ENCODE results near the gene SLC12A6.
A peak's percentile ranks its signal among the peaks of the same experiment; 100 is the strongest.
"Not testable (repeated sequence)": the region's sequence is repeated elsewhere in the genome, so short reads cannot be mapped to it uniquely, and the experiment has no call there.

SLC12A6 gene

GRCh38 chr15:34358948-34359347, 21.4 kb upstream of the SLC12A6 start:
- FAIRE-seq, result no peak
- DNase-seq (ENCODE audit: insufficient read length, low spot score), result no peak

DNA sequence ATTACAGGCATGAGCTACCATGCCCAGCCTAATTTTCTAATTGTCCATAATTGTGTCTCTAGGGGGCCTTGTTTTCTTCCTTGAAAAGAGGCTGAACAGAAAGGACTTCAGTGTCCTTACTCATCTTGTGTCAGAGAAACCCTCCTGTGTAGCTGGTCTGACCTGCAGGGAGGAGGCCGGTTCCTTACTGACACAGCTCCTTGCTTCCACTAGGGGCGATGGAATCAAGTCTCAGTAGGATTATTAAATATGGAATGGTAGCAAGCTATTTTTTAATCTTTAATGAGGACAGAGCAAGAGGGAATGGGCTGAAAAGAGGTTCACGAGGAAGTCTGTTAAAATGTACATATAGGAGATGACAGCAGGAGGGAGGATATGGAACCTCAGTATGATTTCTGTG, 20.8 kb upstream of the SLC12A6 start:
- FAIRE-seq, result no peak
- DNase-seq (ENCODE audit: insufficient read length, low spot score), result no peak

- no peak for FAIRE-seq
Measured at GRCh38 chr15:34357653-34358052, 20.1 kb upstream of the SLC12A6 start.

DNA sequence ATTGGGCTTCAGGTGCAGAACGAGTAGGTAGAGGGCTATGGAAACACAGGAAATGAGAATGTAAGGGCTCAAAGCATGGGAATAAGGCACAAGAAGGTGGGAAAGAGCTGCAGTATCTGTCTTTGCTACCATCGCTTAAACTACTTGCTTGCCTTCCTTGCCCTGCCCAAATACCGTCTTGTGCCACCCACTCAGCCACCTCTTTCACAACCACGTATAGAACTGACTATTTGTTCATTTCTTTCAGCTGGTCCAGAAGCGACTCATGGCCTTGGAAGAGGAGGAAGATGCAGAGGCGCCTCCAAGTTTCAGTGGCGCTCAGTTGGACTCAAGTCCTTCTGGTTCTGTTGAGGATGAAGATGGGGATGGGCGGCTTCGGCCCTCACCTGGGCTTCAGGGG, 17.7 kb upstream of the SLC12A6 start:
- FAIRE-seq (no peak), DNase-seq (ENCODE audit: insufficient read length, low spot score) (no peak)

More at GRCh38 chr15:34357653-34358052, 20.1 kb upstream of the SLC12A6 start:
- DNase-seq (ENCODE audit: insufficient read length, low spot score), result no peak

- no peak for DNase-seq (ENCODE audit: insufficient read length, low spot score)
- FAIRE-seq, result no peak
Measured at GRCh38 chr15:34354286-34354685, 16.7 kb upstream of the SLC12A6 start.

DNA sequence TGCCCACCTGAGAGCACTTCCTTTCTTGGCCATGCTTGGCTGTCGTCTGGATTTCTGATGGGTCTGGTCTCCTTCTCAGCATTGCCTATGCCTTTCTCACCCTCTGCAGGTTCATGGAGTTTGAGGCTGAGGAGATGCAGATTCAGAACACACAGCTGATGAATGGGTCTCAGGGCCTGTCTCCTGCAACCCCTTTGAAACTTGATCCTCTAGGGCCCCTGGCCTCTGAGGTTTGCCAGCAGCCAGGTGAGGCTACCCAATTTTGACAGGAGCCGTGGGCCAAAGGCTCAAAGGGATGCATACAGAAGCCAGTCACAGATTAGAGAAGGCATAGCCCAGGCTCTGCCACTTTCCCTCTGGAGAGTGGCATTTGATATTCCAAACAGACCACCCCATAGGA, 16.0 kb upstream of the SLC12A6 start:
- DNase-seq (ENCODE audit: insufficient read length, low spot score) (no peak), FAIRE-seq (no peak)

DNA sequence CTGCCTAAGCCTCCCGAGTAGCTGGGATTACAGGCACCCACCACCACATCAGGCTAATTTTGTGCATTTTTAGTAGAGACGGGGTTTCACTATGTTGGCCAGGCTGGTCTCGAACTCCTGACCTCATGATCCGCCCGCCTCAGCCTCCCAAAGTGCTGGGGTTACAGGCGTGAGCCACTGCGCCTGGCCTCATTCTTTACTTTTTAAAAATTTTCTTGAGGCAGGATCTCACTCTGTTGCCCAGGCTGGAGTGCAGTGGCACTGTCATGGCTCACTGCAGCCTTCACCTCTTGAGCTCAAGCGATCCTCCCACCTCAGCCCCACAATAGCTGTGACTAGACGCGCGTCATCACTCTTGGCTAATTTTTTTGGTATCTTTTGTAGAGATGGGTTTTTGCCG, 15.4 kb upstream of the SLC12A6 start:
- not testable (repeated sequence) for DNase-seq (ENCODE audit: insufficient read length, low spot score); FAIRE-seq

DNA sequence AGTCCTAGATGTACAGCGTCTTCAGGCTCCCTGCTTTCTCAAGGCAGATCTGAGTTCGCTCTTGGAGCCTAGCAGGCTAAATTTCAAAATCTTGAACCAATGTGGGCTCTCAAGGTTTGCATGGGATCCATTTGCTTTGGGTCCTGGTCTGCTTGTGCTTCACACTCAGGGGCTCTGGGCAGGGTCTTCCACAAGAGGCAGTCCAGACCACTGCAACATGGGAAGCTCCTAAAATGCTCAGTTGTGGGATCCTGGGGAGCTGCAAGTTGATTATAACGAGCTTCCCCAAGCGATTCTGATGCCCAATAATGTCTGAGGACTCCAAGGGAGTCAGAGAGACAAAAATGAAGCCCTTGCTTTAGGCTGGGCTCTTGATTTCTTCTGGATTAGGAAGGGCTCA, 12.2 kb upstream of the SLC12A6 start:
- FAIRE-seq (no peak), DNase-seq (ENCODE audit: insufficient read length, low spot score) (no peak)

DNA sequence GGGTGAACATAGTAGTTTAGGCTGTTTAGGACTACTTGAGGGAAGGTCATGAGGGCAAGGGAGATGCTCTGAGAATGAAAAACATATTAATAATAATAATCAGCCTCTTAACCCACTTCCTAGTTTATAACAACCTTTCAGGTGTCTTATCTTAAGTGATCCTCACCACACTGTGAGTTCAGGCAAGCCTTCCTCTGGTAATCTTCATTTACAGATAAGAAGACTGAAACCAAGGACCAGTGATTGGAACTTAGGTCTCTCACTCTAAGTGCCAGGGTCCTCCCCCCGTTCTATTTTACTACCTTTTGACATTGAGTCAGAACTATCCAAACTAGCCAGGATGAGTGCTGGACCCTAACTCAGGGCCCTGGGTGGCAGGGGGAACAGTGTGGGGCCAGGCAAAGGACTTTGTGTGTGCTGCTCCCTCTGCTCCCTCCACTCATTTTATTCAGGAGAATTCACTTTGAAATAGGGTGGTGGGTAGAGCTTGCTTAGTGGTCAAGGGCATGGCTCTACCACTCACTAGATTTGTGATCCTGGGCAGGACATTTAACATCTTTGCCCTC, 11.2 kb upstream of the SLC12A6 start:
- DNase-seq (ENCODE audit: insufficient read length, low spot score) (no peak), FAIRE-seq (no peak)

GRCh38 chr15:34347951-34348638, 10.5 kb upstream of the SLC12A6 start:
- DNase-seq (ENCODE audit: insufficient read length, low spot score), result no peak

DNA sequence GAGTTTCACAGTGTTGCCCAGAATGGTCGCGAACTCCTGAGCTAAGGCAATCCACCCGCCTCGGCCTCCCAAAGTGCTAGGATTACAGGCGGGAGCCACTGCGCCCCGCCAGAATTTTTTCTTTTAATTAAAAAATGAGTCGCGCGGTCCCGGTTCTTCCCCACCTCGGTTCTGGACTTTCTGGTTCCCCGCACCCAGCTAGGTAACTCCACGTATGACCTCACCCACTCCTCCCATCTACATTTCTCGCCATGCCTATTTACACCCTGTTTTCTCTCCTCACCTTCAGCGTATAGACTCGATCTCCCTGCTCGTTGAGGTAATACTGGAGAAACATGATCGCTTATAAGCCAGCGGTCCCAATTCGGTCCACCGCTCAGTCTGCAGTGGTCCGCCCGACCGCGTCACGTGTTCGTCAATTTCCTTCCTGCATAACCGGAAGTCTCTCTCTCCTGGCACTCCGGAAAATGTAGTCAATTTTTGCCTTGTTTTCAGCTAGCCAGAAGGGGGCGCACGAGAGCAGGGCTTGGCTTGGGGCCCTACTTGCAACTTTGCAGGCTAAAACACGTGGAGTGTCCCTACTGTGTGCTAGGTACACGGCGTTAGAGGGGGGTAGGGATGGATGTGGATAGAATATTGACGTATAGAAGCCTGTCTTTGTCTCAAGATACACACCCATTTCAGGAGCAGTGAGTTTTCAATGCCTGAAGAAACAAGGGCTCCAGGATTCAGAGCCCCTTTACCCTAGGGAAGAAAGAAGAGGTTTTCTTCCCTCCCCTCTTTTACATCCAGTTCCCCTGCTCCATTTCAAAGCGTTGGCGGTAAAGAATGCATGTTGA, 5.4 kb upstream of the SLC12A6 start, which contains the start of the genes NOP10 and NUTM1:
NOP10 (minus strand) TSS at position 400 of the 839 bp plus-strand sequence; CDS start at position 337, 63 bp downstream.
NUTM1 (plus strand) TSS at position 579 of the 839 bp plus-strand sequence. CDS start 382 bp downstream, outside the sequence.
- FAIRE-seq, result no peak
- peak; percentile 84 for DNase-seq (ENCODE audit: insufficient read length, low spot score)

More at GRCh38 chr15:34347951-34348638, 10.5 kb upstream of the SLC12A6 start:
- FAIRE-seq, result no peak

GRCh38 chr15:34342213-34342736, 4.7 kb upstream of the SLC12A6 start:
- DNase-seq (ENCODE audit: insufficient read length, low spot score); FAIRE-seq: not testable (repeated sequence)

- no peak for FAIRE-seq
- DNase-seq (ENCODE audit: insufficient read length, low spot score), result no peak
Measured at GRCh38 chr15:34341381-34342212, 4.0 kb upstream of the SLC12A6 start.

DNA sequence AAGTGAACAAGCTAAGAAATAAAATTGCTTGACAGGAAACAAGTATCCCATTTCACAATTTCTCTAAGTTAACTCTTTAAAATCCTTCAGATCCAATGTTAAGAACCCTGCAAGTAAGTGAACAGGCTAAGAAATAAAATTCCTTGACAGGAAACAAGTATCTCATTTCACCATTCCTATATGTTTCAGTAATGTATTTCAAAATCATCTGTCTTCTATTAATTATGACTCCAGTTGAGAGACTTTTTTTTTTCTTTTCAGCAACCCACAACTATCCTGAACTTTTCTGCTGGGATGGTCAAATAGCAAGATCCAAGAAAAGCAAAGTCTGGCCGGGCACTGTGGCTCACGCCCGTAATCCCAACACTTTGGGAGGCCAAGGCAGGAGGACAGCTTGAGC, 2.4 kb upstream of the SLC12A6 start:
- FAIRE-seq, result no peak
- no peak for DNase-seq (ENCODE audit: insufficient read length, low spot score)

- no peak for DNase-seq (ENCODE audit: insufficient read length, low spot score)
- no peak for FAIRE-seq
Measured at GRCh38 chr15:34338347-34338746, 766 bp upstream of the SLC12A6 start.

- DNase-seq (ENCODE audit: insufficient read length, low spot score) (no peak), FAIRE-seq (peak; percentile 33)
Measured at GRCh38 chr15:34336991-34337556, 507 bp downstream of the SLC12A6 start.

DNA sequence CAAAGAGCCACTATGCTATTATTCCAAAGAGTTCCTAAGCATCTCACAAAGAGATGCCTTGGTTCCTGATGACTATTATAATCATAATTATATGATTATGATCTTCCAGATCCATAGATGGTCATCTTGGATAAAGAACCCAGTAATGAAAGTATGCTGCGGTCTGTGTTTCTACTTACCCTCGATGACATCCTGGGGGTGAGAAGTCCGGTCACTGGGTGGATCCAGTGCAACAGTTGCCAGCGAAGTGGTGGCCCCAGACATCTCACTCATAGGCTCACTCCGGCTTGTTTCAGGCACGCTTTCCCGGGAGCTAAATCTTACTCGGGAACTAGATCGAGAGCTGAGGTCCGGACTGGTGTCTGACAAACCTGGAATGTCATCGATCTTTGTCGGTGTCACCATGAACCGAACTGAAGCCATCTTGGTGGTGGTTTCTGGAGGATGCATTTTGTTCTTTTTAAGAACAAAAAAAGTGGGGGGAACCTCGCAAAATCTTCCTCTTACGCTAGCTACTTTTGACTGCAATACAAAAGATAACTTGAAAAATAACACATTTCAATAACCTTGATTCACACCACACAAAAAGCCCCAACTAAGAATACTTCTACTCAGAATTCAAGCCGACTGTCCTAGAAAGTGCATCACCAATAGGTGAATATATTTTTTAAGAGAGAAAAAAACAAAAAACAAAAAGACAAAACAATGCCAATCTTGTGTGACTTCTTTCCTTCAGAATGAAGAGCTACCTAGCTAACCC, 1.2 kb downstream of the SLC12A6 start:
- DNase-seq (ENCODE audit: insufficient read length, low spot score) (no peak), FAIRE-seq (no peak)

DNA sequence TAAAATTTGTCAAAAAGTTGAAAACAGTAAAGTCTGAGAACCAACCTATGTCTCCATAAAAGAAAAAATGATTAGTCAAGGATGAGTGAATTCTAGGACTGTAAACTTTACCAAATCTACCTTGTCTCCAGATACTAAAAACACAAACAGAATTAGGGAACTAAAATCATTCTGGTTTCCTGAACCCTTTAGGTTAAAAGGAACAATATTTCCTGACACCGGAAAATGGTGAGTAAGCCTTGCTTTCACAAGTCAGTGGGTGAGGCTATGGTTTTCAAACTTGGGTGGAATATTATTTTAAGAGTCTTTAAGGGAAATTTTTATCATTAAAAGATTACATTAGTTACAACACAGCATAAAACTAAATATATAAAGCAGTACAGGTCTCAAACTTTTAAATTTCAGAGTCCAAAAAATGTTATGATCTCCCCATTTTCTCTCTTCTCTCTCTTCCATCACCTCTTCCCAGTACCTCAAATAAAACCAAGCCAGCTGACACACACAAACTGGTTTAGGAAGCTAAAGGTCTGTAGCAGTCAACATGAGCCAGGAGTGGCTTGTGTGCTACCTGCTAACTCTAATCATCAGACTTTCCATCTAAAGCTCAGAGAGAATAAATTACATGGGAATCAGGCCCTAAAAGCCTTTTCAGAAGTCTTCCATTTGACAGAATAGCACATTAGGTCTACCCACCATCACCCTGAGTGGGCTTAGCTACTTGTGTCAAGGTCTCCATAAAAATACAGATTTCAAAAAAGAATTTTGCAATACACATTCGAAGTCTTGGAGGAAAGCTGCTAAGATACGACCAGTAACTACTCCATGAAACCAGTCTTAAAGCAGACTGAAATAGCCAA, 2.2 kb downstream of the SLC12A6 start:
- FAIRE-seq, result no peak
- DNase-seq (ENCODE audit: insufficient read length, low spot score), result no peak
